SK-N-MC (cell line): Measurements from ENCODE around the gene PTPRN2.
"Not testable (repeated sequence)": the region's sequence is repeated elsewhere in the genome, so short reads cannot be mapped to it uniquely, and the experiment has no call there.

ENCODE experiments used
- DNase-seq: peaks from one replicate; pipeline ENCODE4 v3.0.0-alpha.2; 2011; ENCODE audit warnings: low read depth, low spot score
- H3K27ac ChIP-seq: fragments of 200-600 bp; sonication (generic); 2 replicates; pipeline ENCODE4 v1.5.1; 2016; ENCODE audit warnings: mixed run types
- H3K36me3 ChIP-seq: fragments of 200-600 bp; sonication (generic); 2 replicates; pipeline ENCODE4 v1.6.1; 2017; ENCODE audit warnings: antibody characterized with exemption, low read length, mixed read lengths; ENCODE audit not compliant: insufficient read depth
- H3K4me3 ChIP-seq: fragments of 200-600 bp; sonication (generic); 2 replicates; pipeline ENCODE4 v1.5.1; 2016
- H3K9ac ChIP-seq: fragments of 200-600 bp; sonication (generic); 2 replicates; pipeline ENCODE4 v1.8.0; 2017; ENCODE audit warnings: mixed run types, mixed read lengths; ENCODE audit not compliant: insufficient read length
- H3K9me3 ChIP-seq: fragments of 200-600 bp; sonication (generic); 2 replicates; pipeline ENCODE4 v1.6.1; 2017; ENCODE audit warnings: low read depth, mild to moderate bottlenecking, antibody characterized with exemption, low read length, moderate library complexity, mixed read lengths
- EZH2 ChIP-seq: fragments of 200-600 bp; sonication (generic); IDR thresholded peaks from one replicate; pipeline ENCODE4 v1.6.1; 2017; ENCODE audit warnings: antibody characterized with exemption
- FOXP2 ChIP-seq: optimal IDR thresholded peaks from 2 replicates; pipeline ENCODE3; 2011; ENCODE audit warnings: mild to moderate bottlenecking, moderate library complexity; ENCODE audit not compliant: insufficient read depth; ENCODE audit errors: extremely low read length, control extremely low read depth
- POLR2AphosphoS5 ChIP-seq: IDR thresholded peaks from 2 replicates; pipeline ENCODE4 v1.6.1; 2012; ENCODE audit warnings: mild to moderate bottlenecking, low read depth, low read length, borderline replicate concordance

The PTPRN2 gene

GRCh38 chr7:158204453-158204852 lies 383.2 kb downstream of the PTPRN2 start:
- TF ChIP-seq FOXP2 (no peak), POLR2AphosphoS5 (no peak), EZH2 (no peak)
- Histone ChIP-seq H3K9ac (no peak overlapping the region), H3K27ac (no peak overlapping the region), H3K4me3 (no peak overlapping the region), H3K36me3 (no peaks in the 10 kb centered on the region), H3K9me3 (no peaks in the 10 kb centered on the region)
- no peak for DNase-seq

GRCh38 chr7:158203948-158204347 lies 383.7 kb downstream of the PTPRN2 start:
- not testable (repeated sequence) for DNase-seq, H3K9me3 ChIP-seq, H3K4me3 ChIP-seq, H3K36me3 ChIP-seq, H3K27ac ChIP-seq, H3K9ac ChIP-seq

- TF ChIP-seq POLR2AphosphoS5 = no peak
- TF ChIP-seq FOXP2 = no peak
- TF ChIP-seq EZH2 = no peak
- Histone ChIP-seq H3K4me3 (no peak overlapping the region), H3K9me3 (no peaks in the 10 kb centered on the region), H3K36me3 (no peaks in the 10 kb centered on the region), H3K9ac (no peak overlapping the region), H3K27ac (no peak overlapping the region)
- no peak for DNase-seq
Measured at GRCh38 chr7:158194365-158194900, 393.2 kb downstream of the PTPRN2 start.

DNA sequence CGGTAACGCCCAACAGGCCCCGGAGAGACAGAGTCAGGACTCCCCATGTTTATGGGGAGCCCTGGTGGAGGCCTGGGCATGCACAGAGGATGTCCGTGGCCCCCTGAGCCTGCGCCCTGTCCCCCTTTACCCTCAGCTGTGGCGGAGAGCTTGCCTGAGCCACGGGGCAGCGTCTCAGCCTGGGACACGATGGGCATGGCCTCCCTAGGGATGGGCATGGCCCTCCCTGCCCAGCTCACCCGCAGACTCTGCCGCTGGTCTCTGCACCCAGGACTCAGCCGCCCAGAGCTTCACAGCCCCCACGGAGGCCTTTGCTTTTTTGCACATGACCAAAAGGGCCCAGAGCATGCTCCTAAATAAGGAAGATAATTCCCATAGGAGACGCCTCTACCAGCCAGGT lies 394.2 kb downstream of the PTPRN2 start:
- H3K9ac ChIP-seq = no peak overlapping the region
- DNase-seq = no peak
- H3K27ac ChIP-seq = no peak overlapping the region
- H3K9me3 ChIP-seq = no peaks in the 10 kb centered on the region
- no peak for TF ChIP-seq POLR2AphosphoS5
- TF ChIP-seq FOXP2 = no peak
- no peak for TF ChIP-seq EZH2
- H3K36me3 ChIP-seq = no peaks in the 10 kb centered on the region
- no peak overlapping the region for H3K4me3 ChIP-seq

- no peak for DNase-seq
- H3K9me3 ChIP-seq = no peaks in the 10 kb centered on the region
- no peak overlapping the region for H3K4me3 ChIP-seq
- no peak overlapping the region for H3K9ac ChIP-seq
- H3K36me3 ChIP-seq = no peaks in the 10 kb centered on the region
- no peak overlapping the region for H3K27ac ChIP-seq
- TF ChIP-seq FOXP2 (no peak), EZH2 (no peak), POLR2AphosphoS5 (no peak)
Measured at GRCh38 chr7:158192956-158193355, 394.7 kb downstream of the PTPRN2 start.

DNA sequence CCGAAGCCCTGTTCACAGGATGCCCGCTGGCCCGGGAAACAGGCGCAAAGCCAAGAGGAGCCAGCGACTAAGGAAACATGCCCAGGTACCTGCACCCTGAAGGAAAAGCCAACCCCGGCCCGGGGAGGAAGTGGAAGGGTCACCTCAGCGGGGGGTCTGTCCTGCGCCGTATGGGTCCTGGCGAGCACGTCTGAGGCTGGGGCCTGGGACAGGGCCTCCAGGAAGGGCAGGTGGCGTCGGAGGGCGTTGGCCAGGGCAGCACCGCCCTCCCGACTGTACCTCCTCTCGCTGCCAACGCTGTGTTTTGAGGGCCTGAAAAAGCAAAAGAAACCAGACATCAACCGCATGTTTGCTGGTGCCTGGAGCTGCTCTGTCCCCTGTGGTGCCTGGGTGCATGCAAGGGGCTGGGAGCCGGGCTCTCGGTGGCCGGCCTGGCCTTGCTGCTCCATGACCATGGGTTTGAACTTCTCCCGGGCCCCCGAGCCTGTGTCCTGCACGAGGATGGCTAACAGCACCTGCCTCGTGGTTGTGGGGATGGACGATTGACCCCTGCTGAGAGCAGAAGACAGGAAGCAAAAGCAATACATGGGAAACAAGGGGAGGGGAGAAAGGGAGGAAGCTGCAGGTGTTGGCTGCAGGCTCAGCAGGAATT lies 395.3 kb downstream of the PTPRN2 start:
- no peak overlapping the region for H3K9ac ChIP-seq
- no peaks in the 10 kb centered on the region for H3K9me3 ChIP-seq
- TF ChIP-seq POLR2AphosphoS5 = no peak
- TF ChIP-seq FOXP2 = no peak
- TF ChIP-seq EZH2 = no peak
- DNase-seq = no peak
- no peak overlapping the region for H3K4me3 ChIP-seq
- H3K27ac ChIP-seq = no peak overlapping the region
- H3K36me3 ChIP-seq = no peaks in the 10 kb centered on the region

- DNase-seq = no peak
- H3K36me3 ChIP-seq = no peaks in the 10 kb centered on the region
- no peaks in the 10 kb centered on the region for H3K9me3 ChIP-seq
- H3K9ac ChIP-seq = no peak overlapping the region
- no peak overlapping the region for H3K4me3 ChIP-seq
- H3K27ac ChIP-seq = no peak overlapping the region
- TF ChIP-seq FOXP2 (no peak), EZH2 (no peak), POLR2AphosphoS5 (no peak)
Measured at GRCh38 chr7:158191671-158192070, 396.0 kb downstream of the PTPRN2 start.

- no peak for DNase-seq
- no peak overlapping the region for H3K27ac ChIP-seq
- no peaks in the 10 kb centered on the region for H3K36me3 ChIP-seq
- no peak overlapping the region for H3K4me3 ChIP-seq
- no peaks in the 10 kb centered on the region for H3K9me3 ChIP-seq
- no peak overlapping the region for H3K9ac ChIP-seq
- no peak for TF ChIP-seq EZH2
- TF ChIP-seq POLR2AphosphoS5 = no peak
- no peak for TF ChIP-seq FOXP2
Measured at GRCh38 chr7:158190756-158191155, 396.9 kb downstream of the PTPRN2 start.

DNA sequence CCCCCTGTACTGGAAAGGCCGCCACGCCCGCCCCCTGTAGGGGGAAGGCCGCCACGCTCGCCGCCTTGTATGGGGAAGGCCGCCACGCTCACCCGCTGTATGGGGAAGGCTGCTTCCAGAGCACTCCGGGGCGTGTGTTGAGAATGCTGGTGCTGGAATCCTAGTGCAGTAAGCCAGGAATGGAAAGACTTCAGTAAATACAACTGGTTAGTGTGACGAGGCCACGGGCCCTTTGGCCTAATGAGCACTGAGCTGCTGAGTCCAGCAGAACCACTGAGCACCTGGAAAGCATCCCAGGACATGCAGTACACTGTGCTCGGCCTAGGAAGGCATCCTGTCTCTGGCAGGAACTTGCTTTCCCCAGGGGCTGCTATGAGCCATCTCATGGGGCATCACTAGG lies 398.9 kb downstream of the PTPRN2 start:
- H3K9me3 ChIP-seq = no peaks in the 10 kb centered on the region
- H3K4me3 ChIP-seq = no peak overlapping the region
- TF ChIP-seq EZH2 (no peak), FOXP2 (no peak), POLR2AphosphoS5 (no peak)
- no peaks in the 10 kb centered on the region for H3K36me3 ChIP-seq
- H3K9ac ChIP-seq = no peak overlapping the region
- no peak overlapping the region for H3K27ac ChIP-seq
- no peak for DNase-seq
